H9 (cell line): ENCODE data around the gene ZFPM1. TPM values are rescaled to one million over a fixed set of nuclear protein-coding genes. Genes with fewer than 3 reads are reported as not detected.
A peak's percentile ranks its signal among the peaks of the same experiment; 100 is the strongest.

ENCODE experiments used
- DNase-seq: peaks from one replicate; pipeline ENCODE4 v3.0.0-alpha.2; 2017
- H2AFZ ChIP-seq: one replicate; pipeline ENCODE4 v1.6.1; 2013; ENCODE audit warnings: mild to moderate bottlenecking, low read length, control low read depth, moderate library complexity
- H2AK5ac ChIP-seq: 2 replicates; pipeline ENCODE4 v1.6.1; 2013; ENCODE audit warnings: low read length, control low read depth, mixed read lengths; ENCODE audit not compliant: insufficient read length
- H2BK120ac ChIP-seq: one replicate; pipeline ENCODE4 v1.6.1; 2013; ENCODE audit warnings: low read depth, mild to moderate bottlenecking, low read length, control low read depth, inconsistent platforms; ENCODE audit not compliant: poor library complexity, severe bottlenecking
- H2BK12ac ChIP-seq: 2 replicates; pipeline ENCODE4 v1.6.1; 2013; ENCODE audit warnings: low read length, control low read depth, mixed read lengths, low read depth; ENCODE audit not compliant: insufficient read length
- H2BK15ac ChIP-seq: 2 replicates; pipeline ENCODE4 v1.6.1; 2013; ENCODE audit warnings: low read depth, low read length, control low read depth
- H2BK20ac ChIP-seq: one replicate; pipeline ENCODE4 v1.6.1; 2013; ENCODE audit warnings: low read depth, mild to moderate bottlenecking, low read length, control low read depth, inconsistent platforms; ENCODE audit not compliant: poor library complexity, severe bottlenecking
- H2BK5ac ChIP-seq: 2 replicates; pipeline ENCODE4 v1.6.1; 2013; ENCODE audit warnings: low read length, control low read depth, mixed read lengths; ENCODE audit not compliant: insufficient read length
- H3K14ac ChIP-seq: 2 replicates; pipeline ENCODE4 v1.6.1; 2013; ENCODE audit warnings: low read length, control low read depth; ENCODE audit not compliant: insufficient read depth
- H3K18ac ChIP-seq: 2 replicates; pipeline ENCODE4 v1.6.1; 2013; ENCODE audit warnings: low read depth, mild to moderate bottlenecking, mixed read lengths, low read length, control low read depth; ENCODE audit not compliant: insufficient read length
- H3K23ac ChIP-seq: 2 replicates; pipeline ENCODE4 v1.6.1; 2013; ENCODE audit warnings: low read length, control low read depth, mixed read lengths, low read depth; ENCODE audit not compliant: insufficient read length
- H3K23me2 ChIP-seq: 2 replicates; pipeline ENCODE4 v1.6.1; 2013; ENCODE audit warnings: low read depth, mild to moderate bottlenecking, mixed read lengths, low read length, control low read depth; ENCODE audit not compliant: insufficient read length, poor library complexity, severe bottlenecking
- H3K27ac ChIP-seq: 2 replicates; pipeline ENCODE4 v1.5.1; 2013; ENCODE audit warnings: low read length, control low read depth, mixed read lengths, low read depth; ENCODE audit not compliant: insufficient read length
- H3K27me3 ChIP-seq: 2 replicates; pipeline ENCODE4 v1.6.1; 2013; ENCODE audit warnings: low read length, control low read depth, inconsistent platforms; ENCODE audit not compliant: insufficient read depth
- H3K4ac ChIP-seq: 2 replicates; pipeline ENCODE4 v1.6.1; 2013; ENCODE audit warnings: low read depth, mild to moderate bottlenecking, control low read depth, inconsistent platforms, low read length, moderate library complexity
- H3K4me1 ChIP-seq: 2 replicates; pipeline ENCODE4 v1.6.1; 2013; ENCODE audit warnings: low read length, control low read depth, inconsistent platforms; ENCODE audit not compliant: insufficient read depth
- H3K4me2 ChIP-seq: 2 replicates; pipeline ENCODE4 v1.6.1; 2013; ENCODE audit warnings: low read length, control low read depth, mixed read lengths; ENCODE audit not compliant: insufficient read length, insufficient read depth
- H3K56ac ChIP-seq: 2 replicates; pipeline ENCODE4 v1.6.1; 2013; ENCODE audit warnings: low read depth, mild to moderate bottlenecking, mixed read lengths, low read length, control low read depth; ENCODE audit not compliant: insufficient read length
- H3K79me1 ChIP-seq: 2 replicates; pipeline ENCODE4 v1.6.1; 2013; ENCODE audit warnings: low read depth, mild to moderate bottlenecking, moderate library complexity, low read length, control low read depth, inconsistent platforms; ENCODE audit not compliant: insufficient read depth, poor library complexity, severe bottlenecking
- H3K79me2 ChIP-seq: 2 replicates; pipeline ENCODE4 v1.6.1; 2013; ENCODE audit warnings: low read length, control low read depth, inconsistent platforms; ENCODE audit not compliant: insufficient read depth
- H3K9ac ChIP-seq: 2 replicates; pipeline ENCODE4 v1.6.1; 2013; ENCODE audit warnings: low read length, control low read depth, mixed read lengths; ENCODE audit not compliant: insufficient read length; ENCODE audit errors: extremely low read depth
- H3K9me3 ChIP-seq: one replicate; pipeline ENCODE4 v1.6.1; 2013; ENCODE audit warnings: low read depth, low read length, inconsistent platforms; ENCODE audit not compliant: control insufficient read depth
- H3T11ph ChIP-seq: one replicate; pipeline ENCODE4 v1.6.1; 2013; ENCODE audit warnings: mild to moderate bottlenecking, low read length, control low read depth, inconsistent platforms
- H4K20me1 ChIP-seq: one replicate; pipeline ENCODE4 v1.6.1; 2013; ENCODE audit not compliant: control insufficient read depth, insufficient read length, insufficient read depth
- H4K5ac ChIP-seq: 2 replicates; pipeline ENCODE4 v1.6.1; 2013; ENCODE audit warnings: low read depth, mild to moderate bottlenecking, mixed read lengths, low read length, control low read depth; ENCODE audit not compliant: insufficient read length
- H4K8ac ChIP-seq: replicated peaks from 2 replicates; pipeline ENCODE4 v1.6.1; 2013; ENCODE audit warnings: low read length, control low read depth, mixed read lengths, low read depth; ENCODE audit not compliant: insufficient read length
- H4K91ac ChIP-seq: 2 replicates; pipeline ENCODE4 v1.6.1; 2013; ENCODE audit warnings: low read depth, mild to moderate bottlenecking, moderate library complexity, mixed read lengths, low read length, control low read depth; ENCODE audit not compliant: insufficient read length
- H3K27ac Mint-ChIP-seq, 3 experiments: 2 replicates in 2 of 3; 3 replicates in 1 of 3; pipeline ENCODE4 v1.8.0; 2020 to 2021; ENCODE audit warnings: mixed read lengths in 3 of 3, mild to moderate bottlenecking in 1 of 3, moderate library complexity in 1 of 3
- H3K27me3 Mint-ChIP-seq: 2 replicates; pipeline ENCODE4 v1.8.0; 2021; ENCODE audit warnings: low read depth, mild to moderate bottlenecking, moderate library complexity, mixed read lengths
- H3K36me3 Mint-ChIP-seq, 3 experiments: 2 replicates in 2 of 3; 3 replicates in 1 of 3; pipeline ENCODE4 v1.8.0; 2020 to 2021; ENCODE audit warnings: low read depth in 3 of 3, mixed read lengths in 3 of 3; ENCODE audit not compliant: insufficient read depth in 1 of 3
- H3K4me1 Mint-ChIP-seq, 2 experiments: 2 replicates each; pipeline ENCODE4 v1.8.0; 2020; ENCODE audit warnings: mixed read lengths in 2 of 2
- H3K4me3 Mint-ChIP-seq, 2 experiments: 2 replicates in 1 of 2; 3 replicates in 1 of 2; pipeline ENCODE4 v1.8.0; 2020 to 2021; ENCODE audit warnings: mild to moderate bottlenecking in 2 of 2, mixed read lengths in 2 of 2, moderate library complexity in 1 of 2
- H3K9me3 Mint-ChIP-seq, 2 experiments: 2 replicates in 1 of 2; 3 replicates in 1 of 2; pipeline ENCODE4 v1.8.0; 2020; ENCODE audit warnings: mild to moderate bottlenecking in 2 of 2, mixed read lengths in 2 of 2, moderate library complexity in 1 of 2
- CTCF ChIP-seq: fragments of 200-600 bp; sonication (generic); conservative IDR thresholded peaks from 3 replicates; pipeline ENCODE4 v1.8.0; 2021; ENCODE audit warnings: antibody characterized with exemption, mild to moderate bottlenecking
- WGBS: extraction: QIAGEN DNeasy Blood & Tissue Kit; methylation state at CpG from one replicate; pipeline ENCODE4 v1.1.7; 2013; ENCODE audit warnings: missing lambda C conversion rate, low lambda C conversion rate, mixed read lengths; ENCODE audit not compliant: insufficient read length; ENCODE audit errors: extremely low coverage; 5-methylcytosine and 5-hydroxymethylcytosine counted together
- total RNA-seq: library from RNA; stranded (reverse); gene quantifications from 2 replicates; pipeline ENCODE4 v1.2.1, GENCODE V29; 2021

The ZFPM1 gene
- total RNA-seq, 1 experiment from 2014 or later = 3.6 TPM

GRCh38 chr16:88552166-88552565 is 99.1 kb downstream of the ZFPM1 start:
- H4K91ac ChIP-seq = no peak overlapping the region
- no peaks in the 10 kb centered on the region; the same call in 1 of the 2 replicates for H3K27me3 ChIP-seq
- no peak overlapping the region for H2BK15ac ChIP-seq
- H2BK12ac ChIP-seq = no peak overlapping the region
- no peak overlapping the region for H3K4me2 ChIP-seq
- no peak overlapping the region for H3K56ac ChIP-seq
- no peak overlapping the region for H4K5ac ChIP-seq
- no peak overlapping the region for H3K23ac ChIP-seq
- H3K27me3 Mint-ChIP-seq = peaks cover 31% of the 10 kb centered on the region
- H2AK5ac ChIP-seq = no peak overlapping the region
- H3K27ac Mint-ChIP-seq = peak overlapping the region in 1 of 3 experiments; percentile 21; a peak in 1 of 7 replicates
- TF ChIP-seq CTCF = no peak
- H4K20me1 ChIP-seq = no peaks in the 10 kb centered on the region
- H3K9ac ChIP-seq = no peak overlapping the region
- no peak overlapping the region for H3T11ph ChIP-seq
- no peak overlapping the region; a peak in 1 of 5 replicates for H3K4me3 Mint-ChIP-seq
- no peaks in the 10 kb centered on the region for H3K79me1 ChIP-seq
- H3K23me2 ChIP-seq = no peaks in the 10 kb centered on the region
- H2BK120ac ChIP-seq = no peak overlapping the region
- no peak overlapping the region for H2AFZ ChIP-seq
- H3K4me1 Mint-ChIP-seq = peaks cover 4 to 22% of the 10 kb centered on the region in 2 experiments; a peak in 3 of 4 replicates
- no peaks in the 10 kb centered on the region for H3K9me3 ChIP-seq
- no peak for DNase-seq
- H4K8ac ChIP-seq = no peak overlapping the region
- no peaks in the 10 kb centered on the region; a peak in 1 of 7 replicates for H3K36me3 Mint-ChIP-seq
- H3K79me2 ChIP-seq = no peaks in the 10 kb centered on the region
- H2BK20ac ChIP-seq = no peak overlapping the region
- no peak overlapping the region for H3K27ac ChIP-seq
- no CpG with 5 or more reads among the region's 10 CpGs for WGBS
- no peak overlapping the region for H2BK5ac ChIP-seq
- H3K4ac ChIP-seq = no peak overlapping the region
- no peak overlapping the region; the same call in 1 of the 2 replicates for H3K14ac ChIP-seq
- H3K4me1 ChIP-seq = no peaks in the 10 kb centered on the region
- peaks cover 3 to 4% of the 10 kb centered on the region in 2 experiments; a peak in 2 of 5 replicates for H3K9me3 Mint-ChIP-seq
- H3K18ac ChIP-seq = no peak overlapping the region
